ENCODE measurements around the gene CD300E.

DNA sequence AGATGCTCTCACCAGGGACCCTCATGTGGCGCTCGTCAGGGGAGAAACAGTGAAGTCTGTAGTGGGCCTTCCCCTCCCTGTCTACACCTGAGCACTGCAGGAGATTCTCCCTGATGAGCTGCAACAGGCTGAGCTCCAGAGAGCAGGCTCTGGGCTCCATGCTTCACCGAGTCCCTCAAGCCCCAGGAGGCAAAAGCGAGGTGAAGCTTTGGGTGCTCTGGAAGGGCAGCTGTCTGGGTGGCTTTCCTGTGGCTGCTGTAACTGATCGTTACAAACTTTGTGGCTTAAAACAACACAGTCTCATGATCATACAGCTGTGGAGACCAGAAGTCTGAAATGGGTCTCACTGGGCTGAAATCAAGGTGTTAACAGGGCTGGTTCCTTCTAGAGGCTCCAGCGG, 19.3 kb downstream of the CD300E start:
- TF ChIP-seq POLR2A (IDR thresholded peaks at IDR 0.05) = no peak
- TF ChIP-seq, protein P1, sequence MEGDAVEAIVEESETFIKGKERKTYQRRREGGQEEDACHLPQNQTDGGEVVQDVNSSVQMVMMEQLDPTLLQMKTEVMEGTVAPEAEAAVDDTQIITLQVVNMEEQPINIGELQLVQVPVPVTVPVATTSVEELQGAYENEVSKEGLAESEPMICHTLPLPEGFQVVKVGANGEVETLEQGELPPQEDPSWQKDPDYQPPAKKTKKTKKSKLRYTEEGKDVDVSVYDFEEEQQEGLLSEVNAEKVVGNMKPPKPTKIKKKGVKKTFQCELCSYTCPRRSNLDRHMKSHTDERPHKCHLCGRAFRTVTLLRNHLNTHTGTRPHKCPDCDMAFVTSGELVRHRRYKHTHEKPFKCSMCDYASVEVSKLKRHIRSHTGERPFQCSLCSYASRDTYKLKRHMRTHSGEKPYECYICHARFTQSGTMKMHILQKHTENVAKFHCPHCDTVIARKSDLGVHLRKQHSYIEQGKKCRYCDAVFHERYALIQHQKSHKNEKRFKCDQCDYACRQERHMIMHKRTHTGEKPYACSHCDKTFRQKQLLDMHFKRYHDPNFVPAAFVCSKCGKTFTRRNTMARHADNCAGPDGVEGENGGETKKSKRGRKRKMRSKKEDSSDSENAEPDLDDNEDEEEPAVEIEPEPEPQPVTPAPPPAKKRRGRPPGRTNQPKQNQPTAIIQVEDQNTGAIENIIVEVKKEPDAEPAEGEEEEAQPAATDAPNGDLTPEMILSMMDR (IDR thresholded peaks at IDR 0.05) = no peak
